K562 (cell line): ENCODE data around the gene GIMAP8. TPM values are rescaled to one million over a fixed set of nuclear protein-coding genes. Genes with fewer than 3 reads are reported as not detected.
A peak's percentile ranks its signal among the peaks of the same experiment; 100 is the strongest.

Source experiments
- BACH1 ChIP-seq: fragments of 200-800 bp; sonication (Bioruptor generic); IDR thresholded peaks from 2 replicates; pipeline ENCODE4 v1.6.1; 2016; ENCODE audit warnings: missing genetic modification characterization, missing compliant biosample characterization
- EP400 ChIP-seq: fragments of 450-650 bp; IDR thresholded peaks from 2 replicates; pipeline ENCODE4 v1.6.1; 2017; ENCODE audit warnings: antibody characterized with exemption, mild to moderate bottlenecking, moderate library complexity
- KAT7 ChIP-seq: sonication (generic); formaldehyde crosslinking; IDR thresholded peaks from 2 replicates; pipeline ENCODE4 v1.8.0; 2022; ENCODE audit warnings: missing genetic modification reagents, mild to moderate bottlenecking, borderline replicate concordance
- NRF1 ChIP-seq, 2 experiments: fragments of 450-650 bp; IDR thresholded peaks in 1 of 2; conservative IDR thresholded peaks in 1 of 2; 2 replicates each; pipeline ENCODE4 v1.6.1; 2014; ENCODE audit warnings: mild to moderate bottlenecking in 2 of 2
- OTX1 ChIP-seq: fragments of 450-650 bp; formaldehyde crosslinking; IDR thresholded peaks from 2 replicates; pipeline ENCODE4 v1.4.0; 2022; ENCODE audit warnings: mild to moderate bottlenecking
- PHB2 ChIP-seq: fragments of 450-650 bp; IDR thresholded peaks from 2 replicates; pipeline ENCODE4 v1.6.1; 2017; ENCODE audit warnings: low read depth
- PREB ChIP-seq: sonication (generic); formaldehyde crosslinking; IDR thresholded peaks from 2 replicates; pipeline ENCODE4 v1.8.1; 2023; ENCODE audit warnings: mild to moderate bottlenecking, missing genetic modification reagents
- RBM15 ChIP-seq: fragments of 200-400 bp; formaldehyde crosslinking; IDR thresholded peaks from 2 replicates; pipeline ENCODE4 v1.6.1; 2018; ENCODE audit warnings: mild to moderate bottlenecking, low read length, moderate library complexity; ENCODE audit not compliant: insufficient read depth
- RFX5 ChIP-seq: IDR thresholded peaks from 2 replicates; pipeline ENCODE4 v1.6.1; 2011; ENCODE audit warnings: low read depth, mild to moderate bottlenecking, improper control_type of control experiment, low read length
- SP2 ChIP-seq: IDR thresholded peaks from 2 replicates; pipeline ENCODE4 v1.6.1; 2011; ENCODE audit warnings: mild to moderate bottlenecking, low read depth, low read length, moderate library complexity; ENCODE audit not compliant: poor library complexity, severe bottlenecking; ENCODE audit errors: extremely low read depth
- STAT5B ChIP-seq: fragments of 250-450 bp; sonication (Bioruptor Pico); IDR thresholded peaks from 2 replicates; pipeline ENCODE4 v1.8.0; 2021; ENCODE audit warnings: mild to moderate bottlenecking, inconsistent platforms
- ZNF143 ChIP-seq: sonication (generic); formaldehyde crosslinking; IDR thresholded peaks from 2 replicates; pipeline ENCODE4 v1.9.0; 2022; ENCODE audit warnings: mild to moderate bottlenecking, missing genetic modification reagents
- ZNF232 ChIP-seq: sonication (generic); formaldehyde crosslinking; IDR thresholded peaks from 2 replicates; pipeline ENCODE4 v1.8.0; 2022; ENCODE audit warnings: mild to moderate bottlenecking, missing genetic modification reagents
- ZNF507 ChIP-seq: conservative IDR thresholded peaks from 2 replicates; pipeline ENCODE4 v1.6.1; 2017; ENCODE audit warnings: missing genetic modification characterization, missing compliant biosample characterization
- polyA plus RNA-seq, 8 experiments: library from polyadenylated mRNA; depleted of rRNA in 4 of 8; stranded (reverse) in 5 of 8; unstranded in 3 of 8; fragments of >200 nt; fragmentation: Nextera tagmentation in 2 of 8; fragmentation: Illumina TruSeq in 1 of 8; extraction: Ambion mirVana in 2 of 8; extraction: Trizol in 1 of 8; gene quantifications; 2 replicates each; pipeline versions ENCODE4 v1.2.1 to v1.2.3, GENCODE V29; 2011 to 2014; ENCODE audit warnings: inconsistent platforms in 1 of 8, missing spikeins in 1 of 8
- total RNA-seq, 7 experiments: library from RNA; depleted of rRNA in 6 of 7; stranded (reverse); fragments of >200 nt in 6 of 7; fragmentation: Illumina TruSeq in 2 of 7; extraction: Trizol in 2 of 7; gene quantifications; 2 replicates each; pipeline versions ENCODE4 v1.2.1 to v1.2.3, GENCODE V29; 2011 to 2021; ENCODE audit warnings: low replicate concordance in 1 of 7
- TF ChIP-seq, protein P1 (sequence below), 2 experiments: fragments of 450-650 bp; IDR thresholded peaks; 2 replicates each; pipeline ENCODE4 v1.6.1; 2018; ENCODE audit warnings: mild to moderate bottlenecking in 2 of 2, low read depth in 1 of 2; ENCODE audit not compliant: partially characterized antibody in 2 of 2
- TF ChIP-seq, protein P2 (sequence below): fragments of 250-450 bp; sonication (Bioruptor Pico); IDR thresholded peaks from 2 replicates; pipeline ENCODE4 v1.5.1; 2021; ENCODE audit warnings: mild to moderate bottlenecking
- TF ChIP-seq, protein P3 (sequence below), 2 experiments: fragments of 150-350 bp in 1 of 2; IDR thresholded peaks; 2 replicates each; pipeline ENCODE4 v1.6.1; 2012 to 2016; ENCODE audit warnings: low read depth in 2 of 2, low read length in 2 of 2, mild to moderate bottlenecking in 1 of 2, moderate library complexity in 1 of 2

GIMAP8 gene
- total and polyA plus RNA-seq, 9 of the 15 experiments (the other 6 are each of a cell fraction or from before 2014, with no cell fraction given): not detected

DNA sequence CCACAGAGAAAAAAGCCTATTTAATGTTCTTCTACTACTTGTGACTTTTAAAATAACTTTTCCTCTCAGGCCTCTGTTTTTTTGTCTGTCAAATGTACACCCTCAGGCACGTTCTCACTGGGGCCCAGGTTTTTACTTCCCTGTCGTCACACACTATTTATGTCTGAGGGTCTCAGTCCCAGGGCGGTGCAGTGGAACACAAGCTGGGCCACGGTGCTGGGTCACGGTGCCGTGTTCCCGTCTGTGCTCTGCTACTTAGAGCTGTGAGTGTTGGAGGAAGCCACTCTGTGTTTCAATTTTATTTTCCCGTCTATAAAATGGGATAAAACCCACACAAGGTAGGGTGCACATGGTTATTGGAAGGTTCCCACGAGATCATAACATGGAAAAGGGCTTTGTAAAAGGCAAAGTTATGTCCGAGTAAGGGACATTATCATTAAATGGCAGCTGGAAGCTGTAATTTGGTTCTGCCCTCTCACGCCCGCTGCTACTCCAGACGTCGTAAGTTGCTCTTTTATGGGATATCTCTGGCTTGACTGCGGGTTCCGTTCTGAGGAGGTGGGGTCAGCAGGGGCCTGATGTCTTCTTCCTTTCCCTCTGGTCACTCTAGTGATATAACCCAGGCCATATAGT is 46.1 kb upstream of the GIMAP8 start (continued):
- TF ChIP-seq PHB2 (no peak), EP400 (no peak; the same call in 1 of the 2 replicates), RFX5 (no peak), BACH1 (peak; percentile 53; the same call in 1 of the 2 replicates), ZNF143 (no peak), NRF1 (conservative IDR thresholded peaks at IDR 0.05 in 1 of 2, IDR thresholded peaks at IDR 0.05 in 1 of 2) (no peak), OTX1 (no peak), ZNF232 (no peak), STAT5B (0 out of 2 replicates have a peak, but pooled peaks have one; percentile 16), PREB (CRISPR knock-in tag) (no peak), KAT7 (no peak), SP2 (no peak), ZNF507 (no peak), RBM15 (no peak)
- TF ChIP-seq, protein P1, sequence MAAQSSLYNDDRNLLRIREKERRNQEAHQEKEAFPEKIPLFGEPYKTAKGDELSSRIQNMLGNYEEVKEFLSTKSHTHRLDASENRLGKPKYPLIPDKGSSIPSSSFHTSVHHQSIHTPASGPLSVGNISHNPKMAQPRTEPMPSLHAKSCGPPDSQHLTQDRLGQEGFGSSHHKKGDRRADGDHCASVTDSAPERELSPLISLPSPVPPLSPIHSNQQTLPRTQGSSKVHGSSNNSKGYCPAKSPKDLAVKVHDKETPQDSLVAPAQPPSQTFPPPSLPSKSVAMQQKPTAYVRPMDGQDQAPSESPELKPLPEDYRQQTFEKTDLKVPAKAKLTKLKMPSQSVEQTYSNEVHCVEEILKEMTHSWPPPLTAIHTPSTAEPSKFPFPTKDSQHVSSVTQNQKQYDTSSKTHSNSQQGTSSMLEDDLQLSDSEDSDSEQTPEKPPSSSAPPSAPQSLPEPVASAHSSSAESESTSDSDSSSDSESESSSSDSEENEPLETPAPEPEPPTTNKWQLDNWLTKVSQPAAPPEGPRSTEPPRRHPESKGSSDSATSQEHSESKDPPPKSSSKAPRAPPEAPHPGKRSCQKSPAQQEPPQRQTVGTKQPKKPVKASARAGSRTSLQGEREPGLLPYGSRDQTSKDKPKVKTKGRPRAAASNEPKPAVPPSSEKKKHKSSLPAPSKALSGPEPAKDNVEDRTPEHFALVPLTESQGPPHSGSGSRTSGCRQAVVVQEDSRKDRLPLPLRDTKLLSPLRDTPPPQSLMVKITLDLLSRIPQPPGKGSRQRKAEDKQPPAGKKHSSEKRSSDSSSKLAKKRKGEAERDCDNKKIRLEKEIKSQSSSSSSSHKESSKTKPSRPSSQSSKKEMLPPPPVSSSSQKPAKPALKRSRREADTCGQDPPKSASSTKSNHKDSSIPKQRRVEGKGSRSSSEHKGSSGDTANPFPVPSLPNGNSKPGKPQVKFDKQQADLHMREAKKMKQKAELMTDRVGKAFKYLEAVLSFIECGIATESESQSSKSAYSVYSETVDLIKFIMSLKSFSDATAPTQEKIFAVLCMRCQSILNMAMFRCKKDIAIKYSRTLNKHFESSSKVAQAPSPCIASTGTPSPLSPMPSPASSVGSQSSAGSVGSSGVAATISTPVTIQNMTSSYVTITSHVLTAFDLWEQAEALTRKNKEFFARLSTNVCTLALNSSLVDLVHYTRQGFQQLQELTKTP (IDR thresholded peaks at IDR 0.05; ENCODE audit: low read depth in 1 of 2, partially characterized antibody in 2 of 2): peak; percentile 38 to 40
- TF ChIP-seq, protein P2, sequence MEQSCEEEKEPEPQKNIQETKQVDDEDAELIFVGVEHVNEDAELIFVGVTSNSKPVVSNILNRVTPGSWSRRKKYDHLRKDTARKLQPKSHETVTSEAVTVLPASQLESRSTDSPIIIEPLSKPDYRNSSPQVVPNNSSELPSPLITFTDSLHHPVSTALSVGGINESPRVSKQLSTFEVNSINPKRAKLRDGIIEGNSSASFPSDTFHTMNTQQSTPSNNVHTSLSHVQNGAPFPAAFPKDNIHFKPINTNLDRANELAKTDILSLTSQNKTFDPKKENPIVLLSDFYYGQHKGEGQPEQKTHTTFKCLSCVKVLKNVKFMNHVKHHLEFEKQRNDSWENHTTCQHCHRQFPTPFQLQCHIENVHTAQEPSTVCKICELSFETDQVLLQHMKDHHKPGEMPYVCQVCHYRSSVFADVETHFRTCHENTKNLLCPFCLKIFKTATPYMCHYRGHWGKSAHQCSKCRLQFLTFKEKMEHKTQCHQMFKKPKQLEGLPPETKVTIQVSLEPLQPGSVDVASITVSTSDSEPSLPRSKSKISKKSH (CRISPR knock-in tag): no peak
- TF ChIP-seq, protein P3, sequence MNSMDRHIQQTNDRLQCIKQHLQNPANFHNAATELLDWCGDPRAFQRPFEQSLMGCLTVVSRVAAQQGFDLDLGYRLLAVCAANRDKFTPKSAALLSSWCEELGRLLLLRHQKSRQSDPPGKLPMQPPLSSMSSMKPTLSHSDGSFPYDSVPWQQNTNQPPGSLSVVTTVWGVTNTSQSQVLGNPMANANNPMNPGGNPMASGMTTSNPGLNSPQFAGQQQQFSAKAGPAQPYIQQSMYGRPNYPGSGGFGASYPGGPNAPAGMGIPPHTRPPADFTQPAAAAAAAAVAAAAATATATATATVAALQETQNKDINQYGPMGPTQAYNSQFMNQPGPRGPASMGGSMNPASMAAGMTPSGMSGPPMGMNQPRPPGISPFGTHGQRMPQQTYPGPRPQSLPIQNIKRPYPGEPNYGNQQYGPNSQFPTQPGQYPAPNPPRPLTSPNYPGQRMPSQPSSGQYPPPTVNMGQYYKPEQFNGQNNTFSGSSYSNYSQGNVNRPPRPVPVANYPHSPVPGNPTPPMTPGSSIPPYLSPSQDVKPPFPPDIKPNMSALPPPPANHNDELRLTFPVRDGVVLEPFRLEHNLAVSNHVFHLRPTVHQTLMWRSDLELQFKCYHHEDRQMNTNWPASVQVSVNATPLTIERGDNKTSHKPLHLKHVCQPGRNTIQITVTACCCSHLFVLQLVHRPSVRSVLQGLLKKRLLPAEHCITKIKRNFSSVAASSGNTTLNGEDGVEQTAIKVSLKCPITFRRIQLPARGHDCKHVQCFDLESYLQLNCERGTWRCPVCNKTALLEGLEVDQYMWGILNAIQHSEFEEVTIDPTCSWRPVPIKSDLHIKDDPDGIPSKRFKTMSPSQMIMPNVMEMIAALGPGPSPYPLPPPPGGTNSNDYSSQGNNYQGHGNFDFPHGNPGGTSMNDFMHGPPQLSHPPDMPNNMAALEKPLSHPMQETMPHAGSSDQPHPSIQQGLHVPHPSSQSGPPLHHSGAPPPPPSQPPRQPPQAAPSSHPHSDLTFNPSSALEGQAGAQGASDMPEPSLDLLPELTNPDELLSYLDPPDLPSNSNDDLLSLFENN (IDR thresholded peaks at IDR 0.05; ENCODE audit: low read depth in 2 of 2, low read length in 2 of 2): no peak; a peak in 1 of 4 replicates
